Neural progenitor cell (in vitro differentiated cells): ENCODE results near the gene SEC61A1. TPM values are rescaled to one million over a fixed set of nuclear protein-coding genes. Genes with fewer than 3 reads are reported as not detected.

Source experiments
- DNase-seq: peaks from one replicate; pipeline ENCODE4 v3.0.0-alpha.2; 2016; ENCODE audit warnings: low spot score
- H2AFZ ChIP-seq: fragments of 200-600 bp; sonication (generic); replicated peaks from 2 replicates; pipeline ENCODE4 v1.6.1; 2016; ENCODE audit warnings: antibody characterized with exemption
- H3F3A ChIP-seq: fragments of 200-600 bp; sonication (generic); 2 replicates; pipeline ENCODE4 v1.6.1; 2016; ENCODE audit warnings: antibody characterized with exemption, low read depth
- H3K27ac ChIP-seq: fragments of 200-600 bp; sonication (generic); 2 replicates; pipeline ENCODE4 v1.5.1; 2016; ENCODE audit warnings: mild to moderate bottlenecking
- H3K27me3 ChIP-seq: fragments of 200-600 bp; sonication (generic); 2 replicates; pipeline ENCODE4 v1.6.1; 2016; ENCODE audit warnings: mild to moderate bottlenecking, moderate library complexity
- H3K36me3 ChIP-seq: fragments of 200-600 bp; sonication (generic); 2 replicates; pipeline ENCODE4 v1.5.1; 2016
- H3K4me1 ChIP-seq: fragments of 200-600 bp; sonication (generic); 2 replicates; pipeline ENCODE4 v1.6.1; 2016; ENCODE audit warnings: mixed run types
- H3K4me2 ChIP-seq: fragments of 200-600 bp; sonication (generic); 2 replicates; pipeline ENCODE4 v1.6.1; 2016
- H3K4me3 ChIP-seq: fragments of 200-600 bp; sonication (generic); 2 replicates; pipeline ENCODE4 v1.5.1; 2016
- H3K79me2 ChIP-seq: fragments of 200-600 bp; sonication (generic); 2 replicates; pipeline ENCODE4 v1.6.1; 2016; ENCODE audit warnings: low read depth
- H3K9ac ChIP-seq: fragments of 200-600 bp; sonication (generic); 2 replicates; pipeline ENCODE4 v1.6.1; 2016
- H3K9me3 ChIP-seq: fragments of 200-600 bp; sonication (generic); 2 replicates; pipeline ENCODE4 v1.5.1; 2016; ENCODE audit warnings: low read depth
- H4K20me1 ChIP-seq: fragments of 200-600 bp; sonication (generic); 2 replicates; pipeline ENCODE4 v1.6.1; 2016; ENCODE audit warnings: low read depth
- H3K27ac Mint-ChIP-seq: 3 replicates; pipeline ENCODE4 v1.8.0; 2021; ENCODE audit warnings: mixed read lengths
- H3K27me3 Mint-ChIP-seq: 2 replicates; pipeline ENCODE4 v1.8.0; 2022; ENCODE audit warnings: low read depth, mild to moderate bottlenecking, inconsistent platforms, moderate library complexity, mixed read lengths; ENCODE audit not compliant: insufficient read depth
- H3K36me3 Mint-ChIP-seq: 3 replicates; pipeline ENCODE4 v1.8.0; 2021; ENCODE audit warnings: mixed read lengths
- H3K4me1 Mint-ChIP-seq: 3 replicates; pipeline ENCODE4 v1.8.0; 2021; ENCODE audit warnings: mixed read lengths
- H3K4me3 Mint-ChIP-seq: 3 replicates; pipeline ENCODE4 v1.8.0; 2021; ENCODE audit warnings: mild to moderate bottlenecking, moderate library complexity, mixed read lengths
- H3K9me3 Mint-ChIP-seq: 3 replicates; pipeline ENCODE4 v1.8.0; 2020; ENCODE audit warnings: mixed read lengths
- EZH2 ChIP-seq: fragments of 200-600 bp; sonication (generic); IDR thresholded peaks from 2 replicates; pipeline ENCODE4 v1.6.1; 2017; ENCODE audit warnings: antibody characterized with exemption, mild to moderate bottlenecking, moderate library complexity
- EZH2phosphoT487 ChIP-seq: fragments of 200-600 bp; sonication (generic); IDR thresholded peaks from 2 replicates; pipeline ENCODE4 v1.6.1; 2017; ENCODE audit warnings: antibody characterized with exemption
- total RNA-seq: library from RNA; depleted of rRNA; stranded (reverse); fragments of >200 nt; gene quantifications from 2 replicates; pipeline ENCODE4 v1.2.3, GENCODE V29; 2015; ENCODE audit warnings: low replicate concordance
- TF ChIP-seq, protein P1 (sequence below): fragments of 200-600 bp; sonication (generic); IDR thresholded peaks from 2 replicates; pipeline ENCODE4 v1.5.1; 2017; ENCODE audit warnings: antibody characterized with exemption, mild to moderate bottlenecking

Gene SEC61A1
- total RNA-seq, 1 donor from 2014 or later, result 79.1 TPM

DNA sequence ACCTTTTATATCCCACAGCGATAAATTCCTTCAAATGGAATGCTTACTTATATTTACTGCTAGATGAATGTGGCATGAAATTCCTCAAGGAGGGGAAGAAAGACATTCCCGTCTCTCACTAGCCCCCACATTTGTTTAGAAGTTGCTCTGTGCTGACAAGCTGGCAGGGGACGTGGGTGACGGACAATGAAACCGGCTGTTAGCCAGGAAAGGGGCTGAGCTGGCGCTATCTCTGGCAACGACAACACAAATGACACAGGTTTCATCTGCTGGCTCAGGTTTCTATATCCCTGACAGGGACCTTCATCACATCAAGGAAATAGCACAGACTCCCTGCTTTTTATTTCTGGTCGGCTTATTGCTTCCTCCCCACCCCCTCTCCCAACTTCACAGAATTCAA is 55.6 kb downstream of the SEC61A1 start:
- H3K36me3 Mint-ChIP-seq, result peaks cover 18% of the 10 kb centered on the region
- Histone ChIP-seq H3K36me3 (no peaks in the 10 kb centered on the region), H3K9ac (no peak overlapping the region), H3K4me2 (no peak overlapping the region), H3K27me3 (no peaks in the 10 kb centered on the region), H3K4me1 (no peaks in the 10 kb centered on the region), H3K27ac (no peak overlapping the region), H3K4me3 (no peak overlapping the region), H3K79me2 (peaks cover 20% of the 10 kb centered on the region), H3K9me3 (no peaks in the 10 kb centered on the region), H3F3A (no peaks in the 10 kb centered on the region), H4K20me1 (peaks cover 15% of the 10 kb centered on the region), H2AFZ (no peak overlapping the region)
- no peaks in the 10 kb centered on the region for H3K9me3 Mint-ChIP-seq
- TF ChIP-seq EZH2phosphoT487, result no peak
- TF ChIP-seq, protein P1, sequence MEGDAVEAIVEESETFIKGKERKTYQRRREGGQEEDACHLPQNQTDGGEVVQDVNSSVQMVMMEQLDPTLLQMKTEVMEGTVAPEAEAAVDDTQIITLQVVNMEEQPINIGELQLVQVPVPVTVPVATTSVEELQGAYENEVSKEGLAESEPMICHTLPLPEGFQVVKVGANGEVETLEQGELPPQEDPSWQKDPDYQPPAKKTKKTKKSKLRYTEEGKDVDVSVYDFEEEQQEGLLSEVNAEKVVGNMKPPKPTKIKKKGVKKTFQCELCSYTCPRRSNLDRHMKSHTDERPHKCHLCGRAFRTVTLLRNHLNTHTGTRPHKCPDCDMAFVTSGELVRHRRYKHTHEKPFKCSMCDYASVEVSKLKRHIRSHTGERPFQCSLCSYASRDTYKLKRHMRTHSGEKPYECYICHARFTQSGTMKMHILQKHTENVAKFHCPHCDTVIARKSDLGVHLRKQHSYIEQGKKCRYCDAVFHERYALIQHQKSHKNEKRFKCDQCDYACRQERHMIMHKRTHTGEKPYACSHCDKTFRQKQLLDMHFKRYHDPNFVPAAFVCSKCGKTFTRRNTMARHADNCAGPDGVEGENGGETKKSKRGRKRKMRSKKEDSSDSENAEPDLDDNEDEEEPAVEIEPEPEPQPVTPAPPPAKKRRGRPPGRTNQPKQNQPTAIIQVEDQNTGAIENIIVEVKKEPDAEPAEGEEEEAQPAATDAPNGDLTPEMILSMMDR, result no peak
- TF ChIP-seq EZH2, result no peak
- no peaks in the 10 kb centered on the region for H3K27me3 Mint-ChIP-seq
- DNase-seq, result no peak
- no peaks in the 10 kb centered on the region for H3K4me1 Mint-ChIP-seq
- H3K27ac Mint-ChIP-seq, result no peak overlapping the region
- no peak overlapping the region for H3K4me3 Mint-ChIP-seq

- H3K36me3 Mint-ChIP-seq, result peaks cover 19% of the 10 kb centered on the region
- Histone ChIP-seq H3K4me3 (no peak overlapping the region), H3K27me3 (no peaks in the 10 kb centered on the region), H4K20me1 (peaks cover 16% of the 10 kb centered on the region), H3K4me2 (no peak overlapping the region), H3F3A (no peaks in the 10 kb centered on the region), H3K79me2 (peaks cover 50% of the 10 kb centered on the region), H3K36me3 (no peaks in the 10 kb centered on the region), H3K9ac (no peak overlapping the region), H2AFZ (no peak overlapping the region), H3K27ac (no peak overlapping the region), H3K9me3 (no peaks in the 10 kb centered on the region), H3K4me1 (no peaks in the 10 kb centered on the region)
- H3K4me3 Mint-ChIP-seq, result no peak overlapping the region
- H3K27ac Mint-ChIP-seq, result no peak overlapping the region
- no peaks in the 10 kb centered on the region for H3K27me3 Mint-ChIP-seq
- no peak for DNase-seq
- H3K4me1 Mint-ChIP-seq, result no peaks in the 10 kb centered on the region
- TF ChIP-seq, protein P1, result no peak
- TF ChIP-seq EZH2, result no peak
- no peak for TF ChIP-seq EZH2phosphoT487
- no peaks in the 10 kb centered on the region for H3K9me3 Mint-ChIP-seq
Observed at GRCh38 chr3:128111147-128111546, 58.9 kb downstream of the SEC61A1 start.

DNA sequence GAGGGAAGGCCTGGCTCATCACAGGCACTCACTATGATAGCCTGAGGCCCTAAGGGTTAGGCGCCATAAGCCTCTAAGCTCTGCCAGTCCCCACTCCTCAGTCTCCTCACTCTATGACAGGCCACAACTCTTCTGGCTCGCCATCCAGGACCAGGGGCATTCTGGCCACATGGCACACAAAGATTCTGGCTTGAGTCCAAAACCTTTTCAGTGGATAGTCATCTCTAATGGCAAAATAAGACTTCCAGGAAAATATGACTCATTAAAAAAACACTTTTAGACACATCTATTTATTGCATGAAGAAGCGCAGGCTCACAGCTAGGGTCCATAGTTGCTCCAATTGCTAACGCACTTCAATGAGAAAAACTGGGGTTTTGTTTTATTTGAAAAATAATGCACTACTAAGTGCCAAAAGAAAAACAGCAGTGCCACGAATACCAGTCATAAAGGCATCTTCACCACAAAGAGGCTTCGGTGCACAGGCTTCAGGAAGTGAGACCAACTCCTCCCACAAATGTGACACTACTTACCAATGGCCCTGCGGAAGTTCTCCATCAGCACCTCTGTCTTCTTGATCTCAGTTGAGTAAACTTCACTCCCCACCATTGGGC is 60.2 kb downstream of the SEC61A1 start:
- Mint-ChIP-seq H3K4me1 (no peaks in the 10 kb centered on the region), H3K27me3 (no peaks in the 10 kb centered on the region), H3K36me3 (peaks cover 17% of the 10 kb centered on the region), H3K9me3 (no peaks in the 10 kb centered on the region), H3K27ac (no peak overlapping the region), H3K4me3 (no peak overlapping the region)
- Histone ChIP-seq H3K79me2 (peaks cover 57% of the 10 kb centered on the region), H3K9ac (no peak overlapping the region), H2AFZ (no peak overlapping the region), H3K4me2 (no peak overlapping the region), H3K4me3 (no peak overlapping the region), H3F3A (no peaks in the 10 kb centered on the region), H3K27me3 (no peaks in the 10 kb centered on the region), H3K27ac (no peak overlapping the region), H4K20me1 (peaks cover 19% of the 10 kb centered on the region), H3K4me1 (no peaks in the 10 kb centered on the region), H3K36me3 (no peaks in the 10 kb centered on the region), H3K9me3 (no peaks in the 10 kb centered on the region)
- TF ChIP-seq, protein P1, result no peak
- no peak for TF ChIP-seq EZH2
- no peak for TF ChIP-seq EZH2phosphoT487
- DNase-seq, result no peak
